ENCODE data around the gene DDN.
A peak's percentile ranks its signal among the peaks of the same experiment; 100 is the strongest.

DDN gene

DNA sequence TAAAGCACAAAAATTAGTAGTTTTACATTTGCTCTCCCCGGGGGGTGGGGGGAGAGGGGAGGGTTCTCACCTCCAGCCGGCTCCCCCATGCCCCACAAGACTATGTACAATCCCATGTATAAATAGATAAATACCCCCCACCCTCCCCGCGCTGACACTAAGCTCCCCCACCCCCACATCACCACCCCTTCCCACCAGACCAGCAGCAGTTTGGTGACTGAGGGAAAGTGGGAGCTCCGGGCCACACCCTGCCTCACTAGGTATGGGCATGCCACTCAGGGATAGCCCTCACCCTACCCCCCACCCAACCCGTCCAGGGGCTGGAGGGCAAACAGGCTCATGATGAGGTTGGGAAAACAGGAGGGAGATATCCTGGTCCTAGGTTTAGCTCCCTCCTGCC lies 21.3 kb upstream of the DDN start:
- Histone ChIP-seq H3K27me3 (ENCODE audit: insufficient read depth, low read length) (no peaks in the 10 kb centered on the region), H3K9ac (ENCODE audit: low read length) (no peak overlapping the region), H3K4me2 (ENCODE audit: low read length) (no peak overlapping the region), H3K79me2 (ENCODE audit: insufficient read depth, low read length) (no peaks in the 10 kb centered on the region), H2AFZ (ENCODE audit: low read length) (no peak overlapping the region), H3K9me3 (ENCODE audit: low read length) (no peaks in the 10 kb centered on the region), H3F3A (ENCODE audit: insufficient read depth, low read length) (peaks cover 4% of the 10 kb centered on the region; the same call in 1 of the 2 replicates), H3K4me3 (ENCODE audit: low read depth, low read length, poor library complexity, severe bottlenecking) (no peak overlapping the region), H3K9me2 (ENCODE audit: low read depth, low read length) (no peaks in the 10 kb centered on the region), H3K4me1 (ENCODE audit: insufficient read depth, low read length, severe bottlenecking) (peaks cover 23% of the 10 kb centered on the region), H3K36me3 (ENCODE audit: insufficient read depth, low read length) (peaks cover 48% of the 10 kb centered on the region), H4K20me1 (ENCODE audit: insufficient read depth, low read length) (no peaks in the 10 kb centered on the region), H3K27ac (ENCODE audit: low read depth, low read length, poor library complexity, severe bottlenecking) (no peak overlapping the region)
- TF ChIP-seq, protein P1, sequence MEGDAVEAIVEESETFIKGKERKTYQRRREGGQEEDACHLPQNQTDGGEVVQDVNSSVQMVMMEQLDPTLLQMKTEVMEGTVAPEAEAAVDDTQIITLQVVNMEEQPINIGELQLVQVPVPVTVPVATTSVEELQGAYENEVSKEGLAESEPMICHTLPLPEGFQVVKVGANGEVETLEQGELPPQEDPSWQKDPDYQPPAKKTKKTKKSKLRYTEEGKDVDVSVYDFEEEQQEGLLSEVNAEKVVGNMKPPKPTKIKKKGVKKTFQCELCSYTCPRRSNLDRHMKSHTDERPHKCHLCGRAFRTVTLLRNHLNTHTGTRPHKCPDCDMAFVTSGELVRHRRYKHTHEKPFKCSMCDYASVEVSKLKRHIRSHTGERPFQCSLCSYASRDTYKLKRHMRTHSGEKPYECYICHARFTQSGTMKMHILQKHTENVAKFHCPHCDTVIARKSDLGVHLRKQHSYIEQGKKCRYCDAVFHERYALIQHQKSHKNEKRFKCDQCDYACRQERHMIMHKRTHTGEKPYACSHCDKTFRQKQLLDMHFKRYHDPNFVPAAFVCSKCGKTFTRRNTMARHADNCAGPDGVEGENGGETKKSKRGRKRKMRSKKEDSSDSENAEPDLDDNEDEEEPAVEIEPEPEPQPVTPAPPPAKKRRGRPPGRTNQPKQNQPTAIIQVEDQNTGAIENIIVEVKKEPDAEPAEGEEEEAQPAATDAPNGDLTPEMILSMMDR (IDR thresholded peaks at IDR 0.05; ENCODE audit: low read length): no peak
- TF ChIP-seq EZH2 (IDR thresholded peaks at IDR 0.05; ENCODE audit: borderline replicate concordance, low read length): no peak

DNA sequence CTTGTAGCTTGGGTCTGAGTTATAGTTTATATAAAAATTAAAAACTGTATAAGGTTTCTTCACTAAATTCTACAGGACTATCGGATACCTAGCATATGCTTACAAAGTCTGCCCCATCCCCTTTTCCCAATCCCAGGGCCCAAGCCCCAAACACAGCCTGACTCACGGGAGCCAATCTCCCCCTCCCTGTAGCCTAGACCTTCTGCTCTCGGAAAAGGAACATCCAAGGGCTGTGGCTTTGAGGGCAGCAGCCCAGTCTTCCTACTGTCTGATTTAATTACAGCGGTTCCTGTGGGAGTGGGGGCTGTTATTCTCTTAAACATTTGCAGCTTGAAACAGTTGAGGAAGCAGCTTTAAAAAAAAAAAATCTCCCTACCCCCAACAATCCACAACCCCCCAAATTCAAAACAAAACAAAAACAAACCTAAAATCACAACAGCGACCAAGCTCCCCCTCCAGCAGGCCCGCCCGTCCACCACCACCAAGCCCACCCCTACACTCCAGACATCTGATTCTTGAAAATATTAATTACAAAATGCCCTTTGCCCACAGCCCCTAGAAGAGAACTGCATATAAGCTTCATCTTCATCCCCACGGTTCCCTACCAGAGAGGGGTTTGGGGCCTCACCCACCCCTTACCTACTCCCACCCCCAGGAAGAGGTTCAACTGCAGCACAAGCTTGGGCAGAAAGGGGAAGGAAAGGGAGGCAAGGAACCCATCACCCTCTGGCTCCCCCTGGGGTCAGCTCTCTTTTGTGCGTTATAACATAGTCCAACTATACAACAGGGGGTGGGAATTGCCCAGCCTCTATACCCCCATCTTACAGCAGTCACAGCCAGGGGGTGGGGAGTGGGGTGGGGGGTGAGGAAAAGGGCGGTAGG lies 20.5 kb upstream of the DDN start:
- no peaks in the 10 kb centered on the region for H3K9me2 ChIP-seq (ENCODE audit: low read depth, low read length)
- TF ChIP-seq, protein P1 (IDR thresholded peaks at IDR 0.05; ENCODE audit: low read length): peak; percentile 67
- TF ChIP-seq EZH2 (IDR thresholded peaks at IDR 0.05; ENCODE audit: borderline replicate concordance, low read length): no peak
- no peak overlapping the region for H2AFZ ChIP-seq (ENCODE audit: low read length)
- H3K4me1 ChIP-seq (ENCODE audit: insufficient read depth, low read length, severe bottlenecking): peaks cover 23% of the 10 kb centered on the region
- H3K4me3 ChIP-seq (ENCODE audit: low read depth, low read length, poor library complexity, severe bottlenecking): peak overlapping the region; percentile 81
- H3K4me2 ChIP-seq (ENCODE audit: low read length): peak overlapping the region; percentile 92
- H3K9me3 ChIP-seq (ENCODE audit: low read length): no peaks in the 10 kb centered on the region
- no peaks in the 10 kb centered on the region for H4K20me1 ChIP-seq (ENCODE audit: insufficient read depth, low read length)
- H3K36me3 ChIP-seq (ENCODE audit: insufficient read depth, low read length): peaks cover 41% of the 10 kb centered on the region
- no peaks in the 10 kb centered on the region for H3K27me3 ChIP-seq (ENCODE audit: insufficient read depth, low read length)
- H3K9ac ChIP-seq (ENCODE audit: low read length): peak overlapping the region; percentile 83
- peak overlapping the region; percentile 96 for H3K27ac ChIP-seq (ENCODE audit: low read depth, low read length, poor library complexity, severe bottlenecking)
- H3K79me2 ChIP-seq (ENCODE audit: insufficient read depth, low read length): no peaks in the 10 kb centered on the region
- H3F3A ChIP-seq (ENCODE audit: insufficient read depth, low read length): peaks cover 4% of the 10 kb centered on the region; the same call in 1 of the 2 replicates

DNA sequence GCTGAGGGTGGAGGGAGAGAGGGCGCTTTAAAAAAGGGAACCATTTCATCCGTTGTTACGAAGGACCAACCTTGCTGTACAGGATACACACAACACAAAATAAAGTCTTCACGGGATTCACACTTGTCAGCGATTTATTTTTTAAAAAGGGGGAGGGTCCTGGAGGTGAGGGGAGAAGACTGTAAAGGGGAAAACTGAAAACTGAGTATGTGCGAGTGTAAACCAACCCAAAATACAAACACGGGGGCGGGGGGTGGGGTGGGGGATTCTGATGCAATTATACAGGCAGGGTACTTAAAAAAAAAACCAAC lies 19.9 kb upstream of the DDN start:
- Histone ChIP-seq H3K4me2 (ENCODE audit: low read length) (peak overlapping the region; percentile 92), H3K79me2 (ENCODE audit: insufficient read depth, low read length) (no peaks in the 10 kb centered on the region), H3K4me1 (ENCODE audit: insufficient read depth, low read length, severe bottlenecking) (peaks cover 23% of the 10 kb centered on the region), H3K9me3 (ENCODE audit: low read length) (no peaks in the 10 kb centered on the region), H2AFZ (ENCODE audit: low read length) (no peak overlapping the region), H3K9ac (ENCODE audit: low read length) (peak overlapping the region; percentile 83), H3K9me2 (ENCODE audit: low read depth, low read length) (no peaks in the 10 kb centered on the region), H3K27me3 (ENCODE audit: insufficient read depth, low read length) (no peaks in the 10 kb centered on the region), H3F3A (ENCODE audit: insufficient read depth, low read length) (peaks cover 4% of the 10 kb centered on the region; the same call in 1 of the 2 replicates), H3K27ac (ENCODE audit: low read depth, low read length, poor library complexity, severe bottlenecking) (peak overlapping the region; percentile 96), H3K36me3 (ENCODE audit: insufficient read depth, low read length) (peaks cover 35% of the 10 kb centered on the region), H3K4me3 (ENCODE audit: low read depth, low read length, poor library complexity, severe bottlenecking) (peak overlapping the region; percentile 81), H4K20me1 (ENCODE audit: insufficient read depth, low read length) (no peaks in the 10 kb centered on the region)
- no peak for TF ChIP-seq EZH2 (IDR thresholded peaks at IDR 0.05; ENCODE audit: borderline replicate concordance, low read length)
- TF ChIP-seq, protein P1 (IDR thresholded peaks at IDR 0.05; ENCODE audit: low read length): no peak

All from OCI-LY1 (cell line).